ENCODE data around the gene MAP2K5.

Gene MAP2K5

DNA sequence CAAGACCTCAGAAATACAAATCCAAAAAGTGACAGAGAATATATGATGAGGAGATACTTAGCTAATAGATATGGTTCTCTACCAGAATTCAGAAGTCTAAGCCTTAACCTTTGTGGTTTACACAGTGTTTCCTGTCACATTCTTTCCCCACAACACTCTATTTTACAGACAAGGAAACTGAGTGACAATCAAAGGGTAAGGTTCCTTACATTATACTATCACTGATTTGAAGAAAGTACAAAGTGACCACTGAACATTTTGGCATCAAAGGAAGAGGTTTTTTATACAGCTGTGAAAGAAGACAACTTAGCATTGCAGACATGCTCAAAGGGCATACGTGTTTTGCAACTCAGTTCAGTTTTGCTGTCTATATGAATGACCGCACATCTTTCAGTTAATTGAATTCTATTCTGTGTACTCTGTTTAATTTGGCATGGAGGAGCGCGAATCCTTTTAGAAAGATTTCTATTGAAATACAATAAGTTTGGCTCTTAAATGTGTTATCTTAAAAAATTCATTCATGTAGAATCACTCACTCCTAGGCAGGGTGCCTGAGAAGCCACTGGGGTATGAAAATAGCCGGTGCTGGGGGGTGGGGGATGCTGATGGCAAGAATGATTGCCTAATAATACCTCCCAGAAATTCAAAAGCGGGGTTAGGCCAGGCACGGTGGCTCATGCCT is 216.3 kb downstream of the MAP2K5 start:
- no peak for DNase-seq (ENCODE audit: low read depth in 2 of 2)

DNA sequence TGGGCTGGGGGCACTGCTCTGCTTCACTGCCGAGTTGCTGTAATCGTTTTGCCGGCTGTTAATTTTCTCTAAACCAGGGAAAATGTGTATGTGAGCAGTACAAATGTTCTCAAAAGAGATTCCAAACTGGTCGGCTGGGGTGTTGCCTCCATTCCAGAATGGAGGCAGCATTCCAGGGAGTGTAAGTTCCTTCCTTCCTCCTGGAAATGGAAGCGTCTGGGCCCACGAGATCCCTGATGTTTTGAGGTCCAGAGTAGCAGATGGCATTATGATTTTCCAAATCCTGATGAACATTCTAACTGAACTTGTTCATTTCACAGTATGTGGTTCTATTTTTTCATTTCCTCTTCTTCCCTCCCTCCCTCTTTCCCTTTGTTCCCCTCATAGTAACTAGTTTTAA is 218.4 kb downstream of the MAP2K5 start:
- no peak for DNase-seq (ENCODE audit: low read depth in 2 of 2)

DNA sequence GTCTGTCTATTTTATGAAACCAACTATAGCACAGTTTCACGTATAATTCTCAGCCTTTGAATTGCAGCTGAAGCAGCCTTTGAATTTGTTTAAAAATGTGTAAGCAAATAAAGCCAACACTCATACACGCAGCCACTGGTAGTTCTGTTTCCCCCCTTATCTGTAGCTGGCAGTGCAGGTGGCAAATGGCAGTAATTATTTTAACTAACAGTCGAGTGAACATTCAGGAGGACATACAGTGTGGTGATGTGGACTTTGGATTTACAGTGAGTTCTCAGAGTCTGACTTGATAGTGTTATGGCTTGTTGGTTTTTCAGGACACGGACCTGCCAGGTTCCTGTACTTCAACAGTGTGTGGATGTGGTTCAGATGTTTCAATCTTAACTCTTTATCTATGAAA is 218.8 kb downstream of the MAP2K5 start:
- no peak for DNase-seq (ENCODE audit: low read depth in 2 of 2)

DNA sequence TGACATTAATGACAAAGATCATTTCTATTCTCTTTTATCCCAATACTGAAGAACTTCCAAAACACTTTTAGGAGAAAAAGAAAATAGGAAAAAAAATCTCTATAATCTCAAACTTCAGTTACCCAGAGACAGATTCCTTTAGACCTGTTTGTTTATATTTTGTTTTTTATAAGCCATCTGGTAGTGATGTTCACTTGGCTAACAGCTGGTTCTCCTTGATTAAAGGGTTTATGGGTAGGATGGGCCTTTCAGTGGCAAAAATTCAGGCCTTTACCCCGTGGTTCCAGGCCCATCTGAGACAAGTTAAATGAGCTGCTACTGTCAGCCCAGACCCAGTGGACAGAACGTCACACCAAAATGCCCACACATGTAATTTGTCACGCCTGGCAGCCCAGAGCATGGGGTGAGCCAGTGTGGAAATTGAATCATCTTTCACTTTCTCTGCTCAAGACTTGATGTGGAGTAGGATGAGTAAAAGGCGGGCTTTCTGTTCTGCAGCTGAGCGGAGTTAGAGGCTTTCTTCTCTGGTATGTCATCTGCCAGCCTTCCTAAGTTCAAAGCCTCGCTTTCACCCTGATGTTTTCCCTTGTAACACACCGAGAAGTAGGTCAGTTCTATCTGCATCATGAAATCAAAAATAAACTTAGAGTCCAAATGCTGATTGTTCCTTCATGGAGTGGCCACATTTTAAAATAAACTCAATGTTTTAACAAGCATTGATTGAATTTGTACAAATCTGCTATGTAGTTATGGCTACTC is 220.3 kb downstream of the MAP2K5 start:
- DNase-seq (ENCODE audit: low read depth in 2 of 2): peak; percentile 33 to 35

DNA sequence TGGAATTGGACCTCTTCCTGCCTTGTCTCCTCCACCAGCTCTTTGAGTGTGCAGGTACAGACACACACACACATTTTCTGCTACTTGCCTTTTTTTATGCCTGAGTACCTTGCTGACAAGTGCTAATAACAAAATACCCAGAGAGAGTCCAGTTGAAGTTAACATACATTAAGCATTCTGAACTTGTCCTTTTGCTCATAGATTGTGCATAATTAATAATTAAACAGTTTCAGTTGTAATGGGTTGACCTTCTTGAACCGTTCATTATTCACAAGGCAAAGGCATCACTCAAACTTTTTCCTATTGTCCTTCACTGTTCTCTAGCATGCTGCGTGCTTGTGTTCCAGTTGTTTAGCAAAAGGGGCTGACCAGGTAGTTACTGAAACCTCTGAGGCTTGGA is 223.2 kb downstream of the MAP2K5 start:
- no peak for DNase-seq (ENCODE audit: low read depth in 2 of 2)

DNA sequence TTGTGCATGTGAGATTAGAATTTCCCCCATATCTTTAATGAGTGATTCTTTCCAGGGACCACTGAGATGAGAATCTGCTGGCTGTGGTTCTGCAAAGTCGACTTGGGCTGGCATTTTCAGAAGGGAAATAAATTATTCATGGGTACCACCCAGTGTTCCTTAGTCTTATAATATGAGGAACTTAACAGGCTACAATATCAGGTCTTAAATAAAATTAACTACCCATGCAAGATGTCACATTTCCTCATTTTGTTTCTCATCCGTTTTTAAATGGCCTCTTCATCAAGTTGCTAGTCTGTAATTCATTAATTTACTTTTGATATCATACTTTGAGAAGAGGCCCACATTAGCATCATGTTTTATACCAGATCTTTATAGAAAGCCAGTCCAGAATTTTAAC is 224.5 kb downstream of the MAP2K5 start:
- DNase-seq (ENCODE audit: low read depth in 2 of 2): no peak

DNA sequence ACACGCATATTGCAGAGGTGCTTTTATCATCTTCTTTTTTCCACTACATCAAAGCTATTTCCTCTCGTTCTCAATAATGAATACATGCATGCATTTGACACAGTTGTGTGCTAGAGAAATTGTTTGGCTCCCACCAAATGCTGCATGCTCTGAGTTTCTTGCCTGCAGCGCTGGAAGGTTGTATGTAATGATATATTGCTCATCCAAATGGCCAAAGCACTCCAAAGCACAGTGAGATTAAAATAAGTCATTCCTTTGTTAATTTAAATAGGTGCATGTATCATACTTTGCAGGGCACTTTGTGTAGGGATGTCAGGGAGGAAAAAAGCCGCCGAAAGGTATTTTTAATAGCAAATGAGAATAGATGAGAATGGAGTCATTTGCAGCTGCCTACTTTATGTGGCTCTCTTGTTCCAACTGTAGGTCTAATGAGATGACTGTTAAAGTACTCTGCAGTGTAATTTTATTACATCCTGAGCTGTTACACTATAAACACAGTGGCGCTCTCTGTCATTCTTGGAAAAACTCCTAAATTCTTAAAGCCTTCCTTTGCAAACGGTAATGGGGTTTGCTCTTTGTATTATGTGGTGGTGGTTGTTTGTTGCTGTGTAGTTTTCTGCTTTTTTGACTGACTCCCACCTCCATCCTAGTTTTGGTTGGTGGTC is 225.9 kb downstream of the MAP2K5 start:
- no peak for DNase-seq (ENCODE audit: low read depth in 2 of 2)

DNA sequence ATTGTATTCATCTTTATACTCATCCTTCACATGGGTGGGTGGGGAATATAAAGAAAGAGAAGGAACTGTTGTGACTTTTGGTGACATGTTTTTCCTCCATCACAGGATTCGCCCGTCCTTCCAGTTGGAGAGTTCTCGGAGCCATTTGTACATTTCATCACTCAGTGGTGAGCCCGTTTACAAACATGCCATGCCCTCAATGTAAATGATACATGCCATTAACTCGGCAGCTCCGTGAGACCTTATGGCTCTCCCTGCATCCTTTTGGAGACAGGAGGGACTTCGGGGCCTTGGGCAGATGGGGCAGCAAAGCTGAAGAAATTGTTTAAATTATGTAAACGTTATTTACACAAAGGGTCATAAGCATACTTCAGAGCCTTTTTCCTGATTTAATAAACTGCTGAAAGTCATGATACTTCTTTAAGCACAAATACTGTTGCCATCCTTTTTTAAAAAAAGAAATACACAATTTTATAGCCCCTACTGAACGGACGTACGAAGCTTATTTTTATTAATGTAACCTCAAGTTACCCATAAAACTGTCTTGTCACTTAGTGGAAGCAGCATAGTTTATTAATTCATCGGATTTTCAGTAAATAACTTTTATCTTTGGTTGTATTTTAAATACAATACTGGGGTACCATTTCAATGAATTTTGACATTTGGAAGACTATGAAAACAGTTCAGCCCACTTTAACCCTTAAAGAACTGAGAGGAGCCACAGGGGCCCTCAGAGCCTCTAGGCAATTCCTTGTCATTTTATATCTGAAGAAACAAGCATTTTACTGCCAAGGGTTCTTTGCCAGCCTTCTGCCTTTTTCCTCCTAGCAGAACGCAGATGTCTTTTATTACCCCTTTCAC is 227.2 kb downstream of the MAP2K5 start:
- DNase-seq (ENCODE audit: low read depth in 2 of 2): no peak

DNA sequence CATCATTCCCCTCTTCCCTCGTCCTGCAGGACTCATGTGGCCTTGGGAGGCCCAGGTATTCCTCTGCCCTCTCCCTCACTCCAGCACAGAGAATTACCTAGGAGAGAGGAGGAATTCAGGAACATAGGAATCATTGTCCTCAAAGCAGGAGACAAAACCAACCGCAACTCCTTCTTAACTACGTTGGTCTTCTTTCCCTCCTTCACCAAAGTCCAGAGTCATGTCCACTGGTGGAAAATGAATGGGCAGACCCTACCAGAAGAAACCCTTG is 227.8 kb downstream of the MAP2K5 start:
- DNase-seq (ENCODE audit: low read depth in 2 of 2): no peak

DNA sequence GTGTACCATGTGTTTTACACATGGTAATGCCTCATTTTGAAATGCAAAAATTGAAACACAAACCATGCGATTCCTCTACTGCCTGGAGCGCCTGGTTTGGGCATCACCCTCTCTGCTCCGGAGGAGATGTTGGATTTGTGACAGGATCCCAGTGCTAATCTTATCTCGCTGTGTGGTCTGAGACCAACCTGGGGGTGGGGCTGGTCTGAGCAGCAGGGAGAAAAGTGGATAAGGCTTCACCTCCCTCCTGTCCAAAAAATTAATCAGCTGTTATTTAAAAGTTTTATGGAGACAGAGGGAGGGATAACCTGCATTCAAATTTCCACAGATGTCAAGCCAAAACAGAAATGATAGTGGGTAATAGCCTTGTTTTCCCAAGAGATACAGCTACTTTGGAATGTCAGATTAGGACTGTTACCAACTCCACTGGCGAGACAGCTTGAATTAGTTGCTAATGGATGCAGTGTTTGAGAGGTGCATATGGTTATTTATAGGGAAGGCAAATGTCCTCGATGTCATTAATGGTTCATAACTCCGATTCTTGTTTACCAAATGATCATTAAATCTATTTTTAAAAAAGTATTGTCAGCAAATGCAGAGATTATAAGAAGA is 228.8 kb downstream of the MAP2K5 start:
- no peak for DNase-seq (ENCODE audit: low read depth in 2 of 2)

DNA sequence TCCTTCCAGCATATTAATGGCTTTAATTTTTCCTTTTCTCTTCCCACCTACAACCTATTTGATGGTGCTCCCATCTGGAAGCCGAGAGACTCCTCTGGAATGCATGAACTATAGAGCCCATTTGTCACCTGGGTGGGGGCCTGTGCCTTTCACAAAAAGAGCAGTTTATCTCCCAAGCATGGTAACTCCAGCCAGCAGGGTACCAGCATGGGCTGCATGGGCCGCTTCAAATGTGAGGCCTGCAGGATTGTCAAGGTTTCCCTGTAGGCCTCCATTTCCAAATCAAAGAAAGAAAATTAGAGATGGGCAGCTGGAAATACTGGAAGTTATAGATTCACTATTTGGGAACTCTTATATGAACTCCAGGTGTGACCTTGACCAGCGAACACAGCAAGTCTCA is 232.1 kb downstream of the MAP2K5 start:
- no peak for DNase-seq (ENCODE audit: low read depth in 2 of 2)

DNA sequence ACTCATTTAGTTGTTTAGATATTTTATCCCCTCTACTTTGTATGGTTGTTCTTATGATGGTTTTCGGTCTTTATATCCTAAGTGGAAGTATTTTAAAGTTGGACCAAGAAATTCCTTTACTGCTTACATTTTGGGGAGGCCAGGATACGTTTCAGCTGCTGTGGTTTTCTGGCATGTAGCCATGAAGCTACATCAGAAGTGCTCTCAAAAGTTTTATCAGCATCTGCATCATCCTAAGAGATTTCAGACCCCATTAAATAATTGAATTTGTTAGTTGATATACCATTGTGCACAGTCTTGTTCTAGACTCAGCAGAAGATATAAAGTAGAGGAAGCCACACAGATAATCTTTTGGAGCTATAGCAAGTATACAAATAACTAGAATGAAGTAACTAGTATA is 232.7 kb downstream of the MAP2K5 start:
- no peak for DNase-seq (ENCODE audit: low read depth in 2 of 2)

DNA sequence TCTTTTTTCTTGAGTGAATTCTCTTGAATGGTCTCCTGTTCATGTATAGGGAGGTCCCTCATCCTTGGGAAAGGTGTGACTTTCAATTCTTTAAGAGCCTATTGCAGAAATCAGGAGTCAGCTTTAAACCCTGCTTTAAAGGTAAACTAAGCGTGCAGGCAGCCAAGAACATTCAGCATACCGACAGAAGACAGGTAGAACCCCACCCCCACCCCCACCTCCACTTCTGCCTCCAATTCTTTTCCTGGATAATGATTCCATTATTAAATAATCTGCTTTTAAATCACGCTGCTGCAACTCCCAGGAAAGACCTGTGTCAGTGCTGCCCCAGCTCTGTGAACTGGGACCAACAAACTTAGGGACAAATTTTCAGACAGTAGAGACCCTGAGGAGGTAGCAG is 233.5 kb downstream of the MAP2K5 start:
- DNase-seq (ENCODE audit: low read depth in 2 of 2): no peak

DNA sequence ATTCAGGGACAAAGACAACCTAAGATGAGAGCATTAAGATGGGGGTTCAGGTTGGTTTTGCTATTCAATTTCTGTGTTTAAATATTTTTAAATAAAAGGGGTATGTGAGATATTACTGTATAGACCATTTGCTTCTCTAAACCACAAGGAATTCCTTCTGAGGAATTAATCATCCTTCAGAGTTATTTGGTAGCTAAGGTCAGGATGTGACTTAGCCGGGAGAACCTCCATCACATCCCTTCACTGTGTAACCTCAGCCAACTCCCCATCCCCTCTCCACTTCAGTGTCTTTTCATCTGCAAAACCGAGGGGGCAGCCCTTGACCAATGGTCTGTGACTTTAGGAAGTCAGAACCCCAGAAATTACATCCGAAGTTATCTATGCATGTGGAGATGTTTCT is 234.1 kb downstream of the MAP2K5 start:
- DNase-seq (ENCODE audit: low read depth in 2 of 2): no peak

DNA sequence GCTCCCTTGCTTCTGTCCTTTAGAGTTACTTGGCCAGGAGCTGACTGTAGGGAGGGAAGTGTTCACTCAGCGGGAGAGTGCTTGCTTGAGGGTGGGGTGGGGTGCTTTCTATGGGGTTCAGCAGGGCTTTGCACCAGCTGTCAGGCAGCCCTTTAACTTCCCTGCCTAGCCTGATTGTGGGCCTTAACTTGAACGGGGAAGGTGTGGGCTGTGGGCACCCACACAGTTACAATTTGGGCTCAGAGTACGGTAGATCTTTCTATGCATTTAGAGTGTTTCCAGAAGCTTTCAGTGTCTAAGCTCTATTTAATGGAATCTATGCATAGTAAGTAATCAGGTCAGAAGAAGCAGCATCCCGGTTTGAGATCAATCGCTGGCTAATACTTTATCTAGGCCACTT is 234.6 kb downstream of the MAP2K5 start:
- no peak for DNase-seq (ENCODE audit: low read depth in 2 of 2)

DNA sequence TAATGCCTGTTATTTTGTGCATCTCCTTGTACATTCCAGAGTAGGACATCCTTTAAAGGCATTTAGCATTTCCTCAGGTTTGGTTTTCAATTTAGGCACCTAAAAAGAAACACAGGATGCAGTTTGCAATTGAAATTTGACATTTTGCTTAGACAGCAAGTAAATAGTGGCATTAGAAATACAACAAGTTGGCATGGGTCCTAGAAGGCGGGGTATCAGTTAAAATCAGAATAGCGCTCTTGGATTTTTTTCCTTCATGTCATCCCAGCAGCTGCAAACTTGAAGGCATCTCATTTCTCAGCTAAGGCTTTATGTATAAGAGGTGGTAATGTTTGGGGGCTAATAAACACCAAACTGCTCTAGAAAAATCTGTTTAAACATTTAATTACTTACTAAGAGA is 235.3 kb downstream of the MAP2K5 start:
- DNase-seq (ENCODE audit: low read depth in 2 of 2): no peak

DNA sequence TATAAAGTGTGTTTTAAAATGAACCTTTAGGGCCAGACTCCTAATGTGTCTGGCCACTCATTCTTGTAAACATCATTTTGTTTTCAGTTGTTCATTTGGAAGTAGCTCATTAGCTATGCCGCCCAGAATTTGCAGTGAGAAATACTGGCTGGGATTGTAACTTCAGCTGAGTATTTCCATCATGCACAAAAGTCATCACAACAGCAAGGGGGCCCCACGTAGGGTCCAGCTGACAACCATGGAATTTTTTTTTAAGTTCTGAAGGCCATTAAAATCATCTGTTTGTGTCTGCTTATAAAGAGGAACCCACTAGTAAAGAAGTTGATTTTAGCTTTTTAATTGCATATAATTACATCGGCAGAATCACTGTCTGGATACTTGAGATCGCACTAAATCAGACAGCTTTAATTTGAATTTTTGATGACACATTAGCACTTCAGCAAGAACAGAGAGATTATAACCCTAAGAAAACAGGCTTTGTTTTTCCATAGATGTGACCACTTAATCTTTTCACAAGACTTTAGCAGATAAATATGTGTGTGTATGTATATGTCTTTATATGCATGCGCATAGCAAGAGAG is 236.6 kb downstream of the MAP2K5 start:
- no peak for DNase-seq (ENCODE audit: low read depth in 2 of 2)

DNA sequence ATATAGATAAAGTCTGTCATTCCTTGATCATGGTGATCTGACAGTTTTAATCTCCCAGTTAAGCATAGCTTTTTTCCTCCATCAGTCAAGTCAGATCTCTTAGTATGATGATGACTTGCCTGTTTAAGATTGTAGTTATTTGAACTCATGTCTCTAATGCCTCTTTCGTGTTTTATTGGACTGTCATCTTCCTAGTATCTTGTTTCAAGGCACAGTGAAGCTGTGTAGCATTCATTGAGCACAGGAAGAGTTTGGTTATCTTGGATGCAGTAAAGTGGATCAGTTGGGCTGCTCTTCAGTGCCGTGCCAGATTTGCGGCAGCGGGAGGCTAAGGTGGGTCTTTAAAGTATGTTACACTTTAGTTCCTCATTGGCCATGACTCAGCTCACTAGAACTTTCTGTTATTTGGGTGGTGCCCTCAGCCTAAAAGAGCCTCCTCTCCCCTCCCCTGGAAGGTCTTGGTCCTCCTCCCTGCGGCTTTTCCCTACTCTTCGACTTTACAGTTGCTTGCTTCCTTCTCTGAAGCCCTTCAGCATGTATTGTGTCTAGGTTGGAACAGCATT is 237.1 kb downstream of the MAP2K5 start:
- no peak for DNase-seq (ENCODE audit: low read depth in 2 of 2)

DNA sequence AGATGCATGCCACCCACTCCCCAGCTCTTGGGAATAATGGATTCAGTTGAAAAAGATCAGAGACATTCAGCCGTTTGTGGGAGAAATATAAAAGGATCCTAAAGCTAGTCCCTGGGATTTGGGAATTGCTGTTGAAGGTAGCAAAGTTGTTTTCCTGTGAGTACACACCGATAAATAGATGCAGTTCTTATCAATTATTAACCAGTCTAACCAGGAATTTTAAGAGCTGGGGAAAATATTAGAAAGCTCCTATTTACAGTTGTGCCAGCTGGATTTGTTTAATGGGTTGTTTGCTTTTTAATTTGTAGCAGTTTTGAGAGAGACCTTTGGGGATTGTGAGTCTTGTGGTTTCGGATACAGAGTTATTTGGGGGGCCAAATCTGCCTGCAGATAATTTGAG is 238.6 kb downstream of the MAP2K5 start:
- DNase-seq (ENCODE audit: low read depth in 2 of 2): no peak

DNA sequence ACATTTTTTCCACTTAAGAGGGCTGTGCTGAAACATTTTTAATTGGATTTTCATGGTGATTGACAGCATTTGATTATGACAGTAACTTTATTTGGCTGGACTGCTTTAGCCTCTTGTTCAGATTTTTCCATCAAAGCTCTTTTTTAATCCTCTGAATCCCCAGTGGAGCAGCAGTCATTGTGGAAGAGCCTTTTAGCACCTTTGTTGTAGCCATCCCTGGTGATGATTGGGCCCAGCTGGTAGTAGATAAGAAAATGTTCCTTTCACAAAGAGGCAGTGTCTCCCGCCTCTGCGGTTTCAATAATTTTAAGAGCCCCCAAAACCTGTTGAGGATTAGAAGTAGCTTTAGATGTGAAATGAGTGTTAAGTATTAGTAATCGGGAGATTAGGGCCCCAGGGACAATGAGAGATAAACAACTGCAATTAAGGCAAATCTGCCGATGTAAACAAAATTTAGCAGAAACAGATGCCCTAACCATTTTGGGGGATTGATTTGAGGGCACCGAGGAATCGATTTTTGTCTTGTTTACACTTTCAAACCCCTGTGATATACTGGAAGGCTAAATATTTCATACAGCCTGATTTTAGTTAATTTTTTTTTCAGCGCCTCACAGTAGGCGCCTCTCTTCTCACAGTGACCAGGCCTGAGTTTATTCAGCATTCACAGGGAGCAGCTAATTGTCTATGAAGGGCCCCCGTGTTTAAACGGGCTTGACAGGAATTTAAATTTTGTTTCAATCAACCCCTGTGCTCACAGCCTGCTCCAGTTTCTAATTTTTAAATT is 239.6 kb downstream of the MAP2K5 start:
- no peak for DNase-seq (ENCODE audit: low read depth in 2 of 2)

DNA sequence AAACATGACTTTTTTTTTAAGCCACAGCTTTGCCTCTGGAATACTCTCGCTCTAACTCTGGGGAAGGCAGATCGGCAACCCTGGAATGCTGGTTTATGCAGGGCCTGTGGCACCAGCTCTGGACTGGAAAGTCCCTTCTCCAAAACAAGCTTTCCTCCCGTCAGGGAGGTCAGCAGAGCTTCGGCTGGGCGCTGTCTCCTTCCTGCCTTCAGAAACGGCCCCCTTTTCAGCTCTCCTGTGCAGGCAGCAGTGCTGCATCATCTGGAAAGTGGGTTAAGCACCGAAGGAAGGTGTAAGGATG is 240.1 kb downstream of the MAP2K5 start:
- DNase-seq (ENCODE audit: low read depth in 2 of 2): no peak
